Chondrocyte (in vitro differentiated cells): Measurements from ENCODE around the gene DNAH17. TPM values are rescaled to one million over a fixed set of nuclear protein-coding genes. Genes with fewer than 3 reads are reported as not detected.
A peak's percentile ranks its signal among the peaks of the same experiment; 100 is the strongest.

ENCODE experiments used
- DNase-seq: peaks from one replicate; pipeline ENCODE4 v3.0.0; 2021; ENCODE audit warnings: mixed read lengths, low spot score
- H3K27ac Mint-ChIP-seq: one replicate; pipeline ENCODE4 v1.8.0; 2021; ENCODE audit warnings: mild to moderate bottlenecking, moderate library complexity, mixed read lengths; ENCODE audit not compliant: unreplicated experiment
- H3K27me3 Mint-ChIP-seq: 2 replicates; pipeline ENCODE4 v1.8.0; 2021; ENCODE audit warnings: low read depth, mixed read lengths
- H3K36me3 Mint-ChIP-seq: 2 replicates; pipeline ENCODE4 v1.8.0; 2021; ENCODE audit warnings: low read depth, mixed read lengths
- H3K4me1 Mint-ChIP-seq: 2 replicates; pipeline ENCODE4 v1.8.0; 2021; ENCODE audit warnings: low read depth, mild to moderate bottlenecking, mixed read lengths
- H3K4me3 Mint-ChIP-seq: one replicate; pipeline ENCODE4 v1.8.0; 2021; ENCODE audit warnings: mild to moderate bottlenecking, moderate library complexity, mixed read lengths; ENCODE audit not compliant: unreplicated experiment
- H3K9me3 Mint-ChIP-seq: 2 replicates; pipeline ENCODE4 v1.8.0; 2021; ENCODE audit warnings: low read depth, mixed read lengths
- total RNA-seq: library from RNA; stranded (reverse); gene quantifications from 3 replicates; pipeline ENCODE4 v1.2.1, GENCODE V29; 2021
- TF ChIP-seq, protein P1 (sequence below): fragments of 200-600 bp; sonication (generic); IDR thresholded peaks from 2 replicates; pipeline ENCODE4 v1.5.0; 2021; ENCODE audit warnings: antibody characterized with exemption, mild to moderate bottlenecking, moderate library complexity

Gene DNAH17
- total RNA-seq, 1 donor from 2014 or later = 0.42 TPM

DNA sequence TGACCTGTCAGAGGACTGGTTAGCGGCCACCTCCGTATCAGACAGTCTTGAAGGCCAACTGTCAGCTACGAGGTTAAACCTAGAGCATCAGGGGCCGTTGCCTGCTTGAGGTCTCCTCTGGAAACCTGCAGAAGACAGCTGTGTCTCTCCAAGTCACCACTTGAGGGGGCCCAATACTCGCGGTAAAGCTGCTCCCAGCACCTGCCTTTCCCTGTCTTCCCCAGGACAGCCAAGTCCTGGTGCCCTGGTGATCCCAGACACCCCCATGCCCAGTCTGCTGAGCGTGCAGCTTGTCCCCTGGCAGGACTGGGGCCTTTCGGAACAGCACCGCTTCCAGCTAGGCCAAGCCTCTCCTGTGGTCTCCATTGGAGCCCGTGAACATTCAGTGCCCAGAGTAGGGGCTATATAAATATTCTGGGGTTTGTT, 80.1 kb downstream of the DNAH17 start:
- Mint-ChIP-seq H3K4me3 (no peak overlapping the region), H3K27me3 (no peaks in the 10 kb centered on the region), H3K27ac (no peak overlapping the region), H3K36me3 (no peaks in the 10 kb centered on the region), H3K4me1 (peaks cover 19% of the 10 kb centered on the region), H3K9me3 (no peaks in the 10 kb centered on the region)
- TF ChIP-seq, protein P1, sequence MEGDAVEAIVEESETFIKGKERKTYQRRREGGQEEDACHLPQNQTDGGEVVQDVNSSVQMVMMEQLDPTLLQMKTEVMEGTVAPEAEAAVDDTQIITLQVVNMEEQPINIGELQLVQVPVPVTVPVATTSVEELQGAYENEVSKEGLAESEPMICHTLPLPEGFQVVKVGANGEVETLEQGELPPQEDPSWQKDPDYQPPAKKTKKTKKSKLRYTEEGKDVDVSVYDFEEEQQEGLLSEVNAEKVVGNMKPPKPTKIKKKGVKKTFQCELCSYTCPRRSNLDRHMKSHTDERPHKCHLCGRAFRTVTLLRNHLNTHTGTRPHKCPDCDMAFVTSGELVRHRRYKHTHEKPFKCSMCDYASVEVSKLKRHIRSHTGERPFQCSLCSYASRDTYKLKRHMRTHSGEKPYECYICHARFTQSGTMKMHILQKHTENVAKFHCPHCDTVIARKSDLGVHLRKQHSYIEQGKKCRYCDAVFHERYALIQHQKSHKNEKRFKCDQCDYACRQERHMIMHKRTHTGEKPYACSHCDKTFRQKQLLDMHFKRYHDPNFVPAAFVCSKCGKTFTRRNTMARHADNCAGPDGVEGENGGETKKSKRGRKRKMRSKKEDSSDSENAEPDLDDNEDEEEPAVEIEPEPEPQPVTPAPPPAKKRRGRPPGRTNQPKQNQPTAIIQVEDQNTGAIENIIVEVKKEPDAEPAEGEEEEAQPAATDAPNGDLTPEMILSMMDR = peak; percentile 93
- DNase-seq = no peak

DNA sequence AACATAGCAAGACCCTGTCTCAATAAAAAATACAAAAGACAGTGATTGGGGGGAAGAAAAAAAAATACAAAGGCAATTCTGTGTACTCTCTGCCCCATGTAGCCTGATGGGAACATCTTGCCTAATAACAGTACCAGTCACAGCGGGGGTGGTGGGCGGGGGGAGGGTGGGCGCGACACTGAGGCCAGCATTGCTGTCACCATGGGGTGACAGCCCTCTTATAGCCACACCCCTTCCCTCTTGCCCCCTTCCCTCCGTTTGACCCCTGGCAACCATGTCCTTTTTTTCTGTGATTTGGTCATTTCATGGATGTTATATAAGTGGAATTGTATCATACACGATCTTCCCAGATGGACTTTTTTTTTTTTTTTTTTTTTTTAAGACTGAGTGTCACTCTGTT, 80.9 kb downstream of the DNAH17 start:
- TF ChIP-seq, protein P1 = no peak
- no peak overlapping the region for H3K27ac Mint-ChIP-seq
- no peak overlapping the region for H3K4me3 Mint-ChIP-seq

DNA sequence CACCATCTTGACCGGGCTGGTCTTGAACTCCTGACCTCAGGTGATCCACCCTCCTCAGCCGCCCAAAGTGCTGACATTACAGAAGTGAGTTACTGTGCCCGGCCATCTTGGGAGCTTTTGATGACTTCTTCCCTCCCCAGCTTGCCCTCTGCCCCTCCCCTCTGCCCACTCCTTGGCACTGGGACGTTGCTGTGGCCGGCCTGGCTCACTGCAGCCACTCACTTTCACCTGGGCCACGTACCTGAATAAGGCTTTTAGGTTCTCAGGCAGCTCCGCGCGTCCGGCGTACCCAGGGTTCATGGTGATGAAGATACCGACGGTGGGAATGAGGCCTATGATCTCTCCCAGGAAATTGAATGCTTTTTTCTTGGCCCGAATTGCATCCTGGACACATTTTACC, 81.6 kb downstream of the DNAH17 start:
- DNase-seq = no peak
- H3K4me3 Mint-ChIP-seq = no peak overlapping the region
- no peaks in the 10 kb centered on the region for H3K9me3 Mint-ChIP-seq
- H3K27ac Mint-ChIP-seq = no peak overlapping the region
- TF ChIP-seq, protein P1 = no peak
- no peaks in the 10 kb centered on the region for H3K36me3 Mint-ChIP-seq
- no peaks in the 10 kb centered on the region for H3K27me3 Mint-ChIP-seq
- H3K4me1 Mint-ChIP-seq = peaks cover 19% of the 10 kb centered on the region

More for the DNA sequence above, 80.9 kb downstream of the DNAH17 start:
- Mint-ChIP-seq H3K36me3 (no peaks in the 10 kb centered on the region), H3K4me1 (peaks cover 19% of the 10 kb centered on the region), H3K9me3 (no peaks in the 10 kb centered on the region), H3K27me3 (no peaks in the 10 kb centered on the region)
- no peak for DNase-seq

DNA sequence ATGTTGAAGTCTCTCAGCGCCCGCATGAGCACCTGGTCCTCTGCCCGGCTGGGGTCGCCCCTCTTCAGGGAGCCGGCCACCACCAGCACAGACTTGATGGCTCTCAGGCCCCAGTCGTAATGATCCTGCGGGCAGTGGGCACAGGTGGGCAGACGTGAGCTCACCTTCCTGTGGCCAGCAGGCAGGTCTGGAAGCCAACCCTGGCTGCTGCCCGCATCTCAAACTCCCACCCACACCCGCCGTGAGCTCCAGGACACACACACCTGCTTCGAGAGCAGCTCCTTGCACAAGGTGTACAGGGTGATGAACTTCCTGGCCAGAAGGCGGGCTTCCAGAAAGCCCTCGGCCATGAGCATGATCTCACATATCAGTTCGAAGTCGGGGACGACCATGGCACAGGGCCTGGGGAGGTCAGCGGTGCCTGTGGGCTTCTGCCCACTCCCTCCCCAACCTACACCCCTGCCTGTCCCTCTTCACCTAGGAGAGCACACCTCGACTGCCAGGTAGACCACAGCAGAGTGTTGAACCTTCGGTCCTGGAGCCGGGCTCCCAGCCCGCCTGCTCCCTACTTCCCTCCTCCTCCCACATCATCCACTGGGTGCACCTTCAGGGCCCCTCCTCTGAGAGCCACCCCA, 82.4 kb downstream of the DNAH17 start:
- no peaks in the 10 kb centered on the region for H3K9me3 Mint-ChIP-seq
- peaks cover 19% of the 10 kb centered on the region for H3K4me1 Mint-ChIP-seq
- H3K27me3 Mint-ChIP-seq = peaks cover 3% of the 10 kb centered on the region
- no peak for DNase-seq
- no peak overlapping the region for H3K4me3 Mint-ChIP-seq
- H3K36me3 Mint-ChIP-seq = no peaks in the 10 kb centered on the region
- TF ChIP-seq, protein P1 = no peak
- no peak overlapping the region for H3K27ac Mint-ChIP-seq

DNA sequence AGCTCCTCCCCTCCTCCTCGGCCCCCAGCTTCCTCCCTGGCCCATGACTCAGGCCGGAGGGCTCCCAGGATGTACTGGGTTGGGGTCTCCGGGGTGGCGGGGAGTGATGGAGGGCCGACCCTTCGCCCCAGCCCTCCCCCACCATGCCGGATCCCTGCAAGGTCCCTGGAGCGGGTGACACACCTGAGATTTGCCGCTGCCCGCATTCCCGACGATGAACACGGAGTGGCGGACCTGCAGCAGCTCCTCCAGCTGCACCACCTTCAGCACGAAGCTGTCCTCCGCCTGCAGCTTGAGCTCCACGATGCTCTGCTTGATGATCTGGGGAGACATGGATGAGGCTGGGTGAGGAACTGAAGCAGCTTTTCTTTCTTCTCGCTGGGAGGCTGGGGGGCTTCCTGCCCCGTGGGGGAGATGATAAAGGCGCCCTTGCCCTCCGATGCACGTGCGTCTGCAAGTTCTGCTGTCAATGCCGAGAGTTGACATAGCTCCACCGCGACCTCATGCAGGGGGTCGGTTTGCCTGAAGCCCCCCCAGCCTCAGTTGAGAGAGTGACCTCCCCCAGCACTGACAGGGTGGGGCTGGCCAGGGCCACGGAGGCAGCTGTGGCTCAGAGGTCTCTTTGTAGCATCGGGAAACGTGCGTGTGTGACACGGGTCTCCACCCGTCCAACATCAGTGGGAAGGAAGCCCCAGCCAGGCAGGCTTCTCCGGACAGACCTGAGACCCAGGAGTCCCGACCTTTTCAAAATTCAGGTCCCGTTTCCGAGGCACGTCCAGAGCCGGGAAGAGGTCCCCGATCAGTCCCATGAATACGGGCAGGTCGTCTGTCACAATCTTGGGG, 83.1 kb downstream of the DNAH17 start:
- Mint-ChIP-seq H3K27ac (no peak overlapping the region), H3K36me3 (no peaks in the 10 kb centered on the region)

More for the DNA sequence above, 83.1 kb downstream of the DNAH17 start:
- H3K4me1 Mint-ChIP-seq = peaks cover 19% of the 10 kb centered on the region
- TF ChIP-seq, protein P1 = no peak
- no peaks in the 10 kb centered on the region for H3K9me3 Mint-ChIP-seq
- H3K4me3 Mint-ChIP-seq = no peak overlapping the region
- DNase-seq = no peak
- H3K27me3 Mint-ChIP-seq = peaks cover 3% of the 10 kb centered on the region
